KMS-11 (cell line): ENCODE data around the gene ARHGAP8.

Experiments
- H2AFZ ChIP-seq: fragments of 200-600 bp; sonication (generic); 2 replicates; pipeline ENCODE4 v1.6.1; 2016; ENCODE audit warnings: antibody characterized with exemption, mixed run types, low read depth
- H3K27ac ChIP-seq: fragments of 200-600 bp; sonication (generic); 2 replicates; pipeline ENCODE4 v1.6.1; 2016; ENCODE audit warnings: mild to moderate bottlenecking, mixed run types
- H3K27me3 ChIP-seq: fragments of 200-600 bp; sonication (generic); 2 replicates; pipeline ENCODE4 v1.6.1; 2017; ENCODE audit warnings: mild to moderate bottlenecking, low read depth, mixed run types, moderate library complexity; ENCODE audit not compliant: insufficient read depth
- H3K36me3 ChIP-seq: fragments of 200-600 bp; sonication (generic); 2 replicates; pipeline ENCODE4 v1.6.1; 2017; ENCODE audit warnings: mild to moderate bottlenecking, mixed run types; ENCODE audit not compliant: insufficient read depth
- H3K4me1 ChIP-seq: fragments of 200-600 bp; sonication (generic); 2 replicates; pipeline ENCODE4 v1.6.1; 2016; ENCODE audit warnings: mild to moderate bottlenecking, low read depth, mixed run types; ENCODE audit not compliant: poor library complexity, severe bottlenecking
- H3K4me2 ChIP-seq: fragments of 200-600 bp; sonication (generic); 2 replicates; pipeline ENCODE4 v1.7.0; 2016; ENCODE audit warnings: mild to moderate bottlenecking, mixed run types
- H3K4me3 ChIP-seq: fragments of 200-600 bp; sonication (generic); IDR thresholded peaks from 2 replicates; pipeline ENCODE4 v1.6.1; 2017; ENCODE audit warnings: low read depth, low read length, mixed read lengths; ENCODE audit not compliant: insufficient read depth
- H3K79me2 ChIP-seq: fragments of 200-600 bp; sonication (generic); 2 replicates; pipeline ENCODE4 v1.6.1; 2016; ENCODE audit warnings: low read depth, mixed run types; ENCODE audit not compliant: insufficient read depth
- H3K9ac ChIP-seq: fragments of 200-600 bp; sonication (generic); 2 replicates; pipeline ENCODE4 v1.6.1; 2016; ENCODE audit warnings: mild to moderate bottlenecking, mixed run types
- H4K20me1 ChIP-seq: fragments of 200-600 bp; sonication (generic); 2 replicates; pipeline ENCODE4 v1.6.1; 2016; ENCODE audit warnings: mild to moderate bottlenecking, mixed run types; ENCODE audit not compliant: insufficient read depth
- CTCF ChIP-seq: fragments of 200-600 bp; sonication (generic); conservative IDR thresholded peaks from 2 replicates; pipeline ENCODE4 v1.6.1; 2017; ENCODE audit warnings: low read depth, mild to moderate bottlenecking, antibody characterized with exemption, low read length, moderate library complexity, mixed read lengths

The ARHGAP8 gene

GRCh38 chr22:44752285-44753188 is at the start of gene ARHGAP8:
ARHGAP8 (plus strand) TSS chr22:44752575; CDS start chr22:44786528, 33,953 bp downstream.
- H3K27me3 ChIP-seq, result no peaks in the 10 kb centered on the region
- H3K79me2 ChIP-seq, result no peaks in the 10 kb centered on the region
- no peaks in the 10 kb centered on the region for H4K20me1 ChIP-seq
- H2AFZ ChIP-seq, result no peak within 1 kb of the TSS
- no peak within 1 kb of the TSS for H3K27ac ChIP-seq
- TF ChIP-seq CTCF, result no peak
- no peak within 1 kb of the TSS for H3K4me3 ChIP-seq
- H3K36me3 ChIP-seq, result no peaks in the 10 kb centered on the region
- no peaks in the 10 kb centered on the region for H3K4me1 ChIP-seq
- no peak within 1 kb of the TSS for H3K4me2 ChIP-seq
- no peak within 1 kb of the TSS for H3K9ac ChIP-seq

GRCh38 chr22:44703255-44703870 is 49.0 kb upstream of the ARHGAP8 start:
- H4K20me1 ChIP-seq, result no peaks in the 10 kb centered on the region
- no peak overlapping the region for H3K9ac ChIP-seq
- no peaks in the 10 kb centered on the region for H3K79me2 ChIP-seq
- H3K36me3 ChIP-seq, result no peaks in the 10 kb centered on the region
- no peak overlapping the region for H2AFZ ChIP-seq
- no peak overlapping the region for H3K27ac ChIP-seq
- H3K4me1 ChIP-seq, result no peaks in the 10 kb centered on the region
- peaks cover 9% of the 10 kb centered on the region; the same call in 1 of the 2 replicates for H3K27me3 ChIP-seq
- TF ChIP-seq CTCF, result no peak
- H3K4me3 ChIP-seq, result no peak overlapping the region
- no peak overlapping the region for H3K4me2 ChIP-seq

- Histone ChIP-seq H3K27me3 (peaks cover 4% of the 10 kb centered on the region; the same call in 1 of the 2 replicates), H4K20me1 (no peaks in the 10 kb centered on the region), H3K4me1 (no peaks in the 10 kb centered on the region), H3K9ac (no peak overlapping the region), H3K4me3 (no peak overlapping the region), H3K79me2 (no peaks in the 10 kb centered on the region), H2AFZ (no peak overlapping the region), H3K4me2 (no peak overlapping the region), H3K36me3 (no peaks in the 10 kb centered on the region), H3K27ac (no peak overlapping the region)
- TF ChIP-seq CTCF, result no peak
These were observed 48.0 kb upstream of the ARHGAP8 start for GRCh38 chr22:44704159-44705021.

GRCh38 chr22:44705022-44705297 is 47.4 kb upstream of the ARHGAP8 start:
- H3K27me3 ChIP-seq, result peaks cover 4% of the 10 kb centered on the region; the same call in 1 of the 2 replicates
- H3K9ac ChIP-seq, result no peak overlapping the region
- H3K4me3 ChIP-seq, result no peak overlapping the region
- no peaks in the 10 kb centered on the region for H3K36me3 ChIP-seq
- no peak for TF ChIP-seq CTCF
- H3K4me2 ChIP-seq, result no peak overlapping the region
- H3K4me1 ChIP-seq, result no peaks in the 10 kb centered on the region
- H3K27ac ChIP-seq, result no peak overlapping the region
- H2AFZ ChIP-seq, result no peak overlapping the region
- no peaks in the 10 kb centered on the region for H4K20me1 ChIP-seq
- H3K79me2 ChIP-seq, result no peaks in the 10 kb centered on the region
